Loucy (cell line): ENCODE data around the gene USHBP1.

Source experiments
- CTCF ChIP-seq: fragments of 200-600 bp; sonication (generic); conservative IDR thresholded peaks from 2 replicates; pipeline ENCODE4 v1.5.1; 2014; ENCODE audit warnings: mild to moderate bottlenecking, antibody characterized with exemption, low read length
- EZH2phosphoT487 ChIP-seq: fragments of 200-600 bp; IDR thresholded peaks from 2 replicates; pipeline ENCODE4 v1.6.1; 2018; ENCODE audit warnings: antibody characterized with exemption, mild to moderate bottlenecking, moderate library complexity, borderline replicate concordance

- no peak for TF ChIP-seq CTCF
- TF ChIP-seq EZH2phosphoT487 = no peak
Observed at GRCh38 chr19:17266026-17266425, 1.5 kb upstream of the USHBP1 start.
